Left renal pelvis (tissue), 4 donors: ENCODE data around the gene SLC25A34. TPM values are rescaled to one million over a fixed set of nuclear protein-coding genes. Genes with fewer than 3 reads are reported as not detected.

Experiments
- DNase-seq, 4 donors: peaks; one replicate each; pipeline ENCODE4 v3.0.0-alpha.2; 2013; ENCODE audit warnings: low read depth in 4 of 4, low spot score in 3 of 4
- polyA plus RNA-seq, 4 donors: library from polyadenylated mRNA; unstranded; fragments of 120-200 nt; gene quantifications; one replicate each; pipeline ENCODE4 v1.2.1, GENCODE V29; 2013; ENCODE audit not compliant: insufficient read length in 4 of 4

The SLC25A34 gene
- polyA plus RNA-seq, 4 donors = 1.3 to 4.7 (median 2.5) TPM

DNA sequence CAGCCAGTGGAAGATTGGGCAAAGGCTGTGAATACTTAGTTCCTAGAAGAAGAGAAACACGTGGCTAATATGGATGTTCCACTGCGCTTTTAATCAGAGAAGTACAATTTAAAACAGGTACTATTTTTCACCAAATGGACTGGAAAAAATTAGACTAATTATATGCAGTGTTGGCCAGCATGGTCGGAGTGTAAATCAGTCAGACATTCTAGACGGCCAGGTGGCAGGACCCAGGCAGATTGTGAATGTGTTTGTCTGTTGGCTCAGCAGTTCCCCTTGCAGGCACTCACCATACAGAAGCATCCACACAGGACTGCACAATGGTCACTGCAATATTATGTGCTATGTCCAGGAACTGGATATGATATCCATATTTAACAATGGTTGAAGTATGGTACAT, 23.9 kb upstream of the SLC25A34 start:
- no peak for DNase-seq

DNA sequence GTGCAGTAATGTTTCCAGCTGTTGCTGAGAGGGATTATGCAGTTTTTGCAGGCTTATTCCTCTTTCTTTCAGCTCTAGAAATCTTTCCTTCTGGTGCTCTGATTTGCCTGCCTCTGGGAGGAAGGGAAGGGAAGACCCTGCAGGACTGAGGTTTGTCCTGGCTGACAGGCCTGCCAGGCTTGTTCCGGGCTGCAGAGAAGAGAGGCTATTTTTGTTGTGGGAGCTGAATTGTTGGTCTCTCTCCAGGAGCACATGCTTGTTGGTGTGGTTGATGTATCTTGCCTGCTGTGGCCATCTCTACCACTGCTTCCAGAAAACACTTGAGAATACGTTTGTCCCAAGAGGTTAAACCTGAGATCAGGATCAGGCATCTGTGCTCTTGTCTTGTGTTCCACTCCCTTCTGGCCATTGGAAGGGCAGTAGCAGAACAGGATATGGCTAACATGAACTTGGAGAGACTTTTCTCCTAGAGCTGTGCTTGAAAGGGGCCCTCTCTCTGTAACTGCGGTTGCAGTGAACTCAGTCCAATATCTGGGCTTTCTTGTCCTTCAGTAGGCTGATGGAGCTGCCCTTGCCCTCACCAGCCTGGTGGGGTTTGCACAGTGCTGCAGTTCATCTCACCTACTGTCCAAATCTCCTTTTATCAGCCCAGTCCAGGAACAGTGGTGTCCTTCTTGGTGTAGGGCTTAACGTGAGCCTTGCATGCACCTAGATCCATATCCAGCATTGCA, 21.5 kb upstream of the SLC25A34 start:
- DNase-seq = no peak

DNA sequence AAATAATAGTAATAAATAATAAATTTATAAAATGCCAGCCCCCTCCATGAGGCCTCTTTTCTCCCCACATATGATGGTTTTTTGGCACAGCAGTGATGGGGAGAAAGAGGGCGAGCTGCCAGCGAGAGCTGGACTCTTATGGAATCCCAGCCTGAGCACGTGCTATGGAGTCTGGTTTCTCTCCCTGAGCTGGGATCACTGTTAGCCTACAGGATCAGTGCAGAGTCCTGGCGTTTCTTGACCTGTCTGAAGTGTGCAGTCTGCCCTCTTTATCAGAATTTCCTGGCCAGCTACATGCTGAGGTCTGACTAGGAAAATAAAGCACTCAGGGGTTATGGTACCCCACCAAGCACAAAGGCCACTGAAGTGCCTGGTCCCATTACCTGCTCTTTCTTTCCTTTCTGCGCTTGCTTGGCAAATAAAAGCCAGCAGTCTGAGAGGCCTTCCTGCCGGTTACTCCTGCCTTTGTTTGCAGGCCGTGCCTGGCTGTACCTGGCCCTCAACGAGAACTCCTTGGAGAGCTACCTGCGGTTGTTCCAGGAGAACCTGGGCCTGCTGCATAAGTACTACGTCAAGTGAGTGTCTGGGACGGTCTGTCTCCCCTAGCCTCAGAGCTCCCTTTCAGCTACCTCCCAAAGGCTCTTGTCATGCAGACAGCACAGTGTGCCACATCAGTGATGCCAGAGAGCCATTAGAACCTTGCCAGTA, 18.5 kb upstream of the SLC25A34 start:
- no peak for DNase-seq

DNA sequence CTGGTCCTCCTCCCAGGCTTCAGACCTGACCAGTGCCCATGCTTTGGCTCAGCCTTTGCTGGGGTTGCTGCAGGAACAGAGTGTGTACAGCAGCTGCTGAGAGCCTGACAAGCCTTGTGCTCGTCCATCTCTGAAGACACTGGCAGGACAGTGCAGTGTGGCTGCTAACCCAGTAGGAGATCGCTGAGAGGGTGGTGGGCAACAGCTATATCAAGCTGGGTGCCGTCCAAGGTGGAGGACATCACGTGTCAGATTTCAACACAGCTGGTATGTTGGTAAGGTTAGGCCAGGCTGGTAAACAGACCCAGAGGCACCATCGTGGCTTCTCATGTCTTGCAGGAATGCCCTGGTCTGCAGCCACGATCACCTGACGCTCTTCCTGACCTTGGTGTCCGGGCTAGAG, 17.9 kb upstream of the SLC25A34 start:
- no peak for DNase-seq

DNA sequence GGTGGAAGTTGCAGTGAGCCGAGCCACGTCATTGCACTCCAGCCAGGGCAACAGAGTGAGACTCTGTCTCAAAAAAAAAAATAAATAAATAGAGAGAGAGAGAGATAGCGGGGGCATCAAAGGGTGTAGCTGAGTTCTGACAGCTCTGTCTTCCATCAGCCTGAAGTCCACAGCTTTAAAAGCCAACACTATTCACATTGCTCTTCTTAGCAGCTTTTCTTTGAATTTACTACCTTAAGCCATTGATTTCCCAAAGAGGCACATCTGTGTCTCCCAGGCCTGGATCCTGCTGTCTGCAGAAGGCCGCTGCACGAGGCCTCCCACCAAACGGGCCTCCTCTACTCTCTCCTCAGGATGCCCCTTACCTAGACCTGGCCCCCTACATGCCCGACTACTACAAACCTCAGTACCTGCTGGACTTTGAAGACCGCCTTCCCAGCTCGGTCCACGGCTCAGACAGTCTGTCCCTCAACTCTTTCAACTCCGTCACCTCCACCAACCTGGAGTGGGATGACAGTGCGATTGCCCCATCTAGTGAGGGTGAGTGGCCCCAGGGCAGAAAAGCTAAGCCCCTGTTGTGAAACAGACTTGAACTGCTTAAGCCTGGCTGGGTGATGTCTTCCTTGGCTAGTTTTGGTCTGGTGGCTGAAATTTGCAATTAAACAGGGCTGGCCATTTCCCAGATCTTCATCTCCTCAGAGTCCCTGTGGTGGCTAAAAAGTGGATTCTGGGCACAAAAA, 16.5 kb upstream of the SLC25A34 start:
- no peak for DNase-seq

DNA sequence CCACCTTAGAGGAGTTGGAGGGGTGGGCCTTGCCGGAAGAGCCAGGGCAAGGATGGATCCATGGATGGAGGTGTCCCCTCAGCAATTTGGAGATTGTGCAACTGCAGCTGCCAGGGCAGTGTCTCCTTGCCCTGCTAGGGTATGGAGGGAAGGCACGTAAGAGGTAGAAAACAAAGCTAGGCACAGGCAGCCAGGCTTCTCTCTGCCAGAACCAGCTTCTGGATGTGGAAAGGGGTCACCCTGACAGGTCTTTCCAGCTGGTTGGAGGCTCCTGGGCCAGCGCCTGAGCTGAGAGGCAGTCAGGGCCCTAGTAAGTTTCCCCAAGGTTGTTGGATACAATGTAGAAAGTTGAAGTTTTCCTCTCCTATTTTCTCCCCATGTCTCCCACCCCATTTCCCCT, 15.2 kb upstream of the SLC25A34 start:
- no peak for DNase-seq

DNA sequence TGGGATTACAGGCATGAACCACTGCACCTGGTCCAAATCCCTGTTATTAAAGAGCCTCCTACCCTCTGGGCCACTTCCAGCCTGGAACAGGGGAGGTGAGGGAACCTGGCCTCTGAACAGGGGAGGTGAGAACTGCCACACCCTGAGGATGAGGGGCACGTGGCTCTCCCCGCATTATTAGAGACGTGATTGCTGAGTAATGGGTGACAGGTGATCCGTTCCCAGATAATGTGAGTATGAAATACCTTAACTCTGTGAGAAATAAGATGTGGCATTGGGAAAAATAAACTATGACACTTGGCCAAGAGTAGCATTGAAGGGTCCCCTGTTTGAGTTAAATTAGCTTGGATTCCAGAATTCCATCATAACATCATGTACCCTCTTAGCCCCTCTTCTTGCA, 13.6 kb upstream of the SLC25A34 start:
- no peak for DNase-seq

DNA sequence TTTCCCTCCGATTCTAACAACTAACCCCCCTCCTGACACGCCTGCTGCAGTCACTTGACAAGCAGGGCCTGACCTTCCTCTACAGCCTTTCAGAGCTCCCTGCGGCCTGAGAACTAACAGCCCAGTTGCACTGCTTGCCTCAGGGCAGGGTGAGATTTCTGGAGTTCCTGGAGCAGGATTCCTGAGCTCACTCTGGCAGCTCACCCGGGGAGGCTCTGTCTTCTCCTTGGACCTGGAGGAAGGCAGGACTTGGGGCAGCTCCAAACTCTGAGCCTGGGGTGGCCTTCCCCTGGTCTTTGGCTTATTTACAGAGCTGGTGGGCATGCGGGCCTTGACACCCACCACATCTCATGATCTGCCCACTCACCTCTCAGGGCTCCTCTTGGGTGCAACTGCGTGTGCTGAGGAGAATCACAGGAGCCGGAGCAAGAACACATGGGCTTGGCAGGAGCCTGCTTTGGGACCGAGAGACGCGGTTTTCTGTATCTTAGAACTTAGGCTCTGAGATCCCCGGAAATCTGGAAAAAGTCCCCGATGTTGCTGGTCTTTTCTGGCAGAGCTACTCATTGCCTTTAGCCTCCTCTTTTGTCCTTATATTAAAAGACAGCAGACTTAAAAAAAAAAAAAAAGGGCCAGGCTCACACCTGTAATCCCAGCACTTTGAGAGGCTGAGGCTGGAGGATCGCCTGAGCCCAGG, 13.1 kb upstream of the SLC25A34 start:
- DNase-seq = no peak

DNA sequence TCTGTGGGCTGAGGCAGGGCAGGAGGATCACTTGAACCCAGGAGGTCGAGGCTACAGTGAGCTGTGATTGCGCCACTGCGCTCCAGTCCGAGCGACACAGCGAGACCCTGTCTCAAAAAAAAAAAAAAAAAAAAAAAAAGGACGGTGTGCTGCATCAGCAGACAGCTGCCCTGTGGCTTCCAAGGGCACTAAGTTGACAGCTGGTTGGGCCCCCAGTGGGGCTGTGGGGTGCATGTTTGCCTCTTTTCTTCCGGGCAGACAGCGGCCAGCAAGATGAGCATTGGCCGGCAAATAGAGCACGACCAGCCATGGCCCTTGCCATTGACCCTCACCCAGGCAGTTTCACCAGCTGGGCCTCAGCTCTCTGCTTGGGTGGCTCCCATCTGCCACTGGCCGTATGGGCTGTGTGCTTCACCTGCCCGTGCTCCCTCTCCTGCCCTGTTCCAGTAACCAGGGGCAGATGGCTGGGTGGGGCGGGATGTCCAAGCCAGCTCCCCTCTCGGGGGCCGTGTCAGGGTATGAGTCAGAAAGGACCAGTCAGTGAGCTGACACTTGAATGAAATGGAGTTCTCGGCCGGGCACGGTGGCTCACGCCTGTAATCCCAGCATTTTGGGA, 12.3 kb upstream of the SLC25A34 start:
- no peak for DNase-seq

DNA sequence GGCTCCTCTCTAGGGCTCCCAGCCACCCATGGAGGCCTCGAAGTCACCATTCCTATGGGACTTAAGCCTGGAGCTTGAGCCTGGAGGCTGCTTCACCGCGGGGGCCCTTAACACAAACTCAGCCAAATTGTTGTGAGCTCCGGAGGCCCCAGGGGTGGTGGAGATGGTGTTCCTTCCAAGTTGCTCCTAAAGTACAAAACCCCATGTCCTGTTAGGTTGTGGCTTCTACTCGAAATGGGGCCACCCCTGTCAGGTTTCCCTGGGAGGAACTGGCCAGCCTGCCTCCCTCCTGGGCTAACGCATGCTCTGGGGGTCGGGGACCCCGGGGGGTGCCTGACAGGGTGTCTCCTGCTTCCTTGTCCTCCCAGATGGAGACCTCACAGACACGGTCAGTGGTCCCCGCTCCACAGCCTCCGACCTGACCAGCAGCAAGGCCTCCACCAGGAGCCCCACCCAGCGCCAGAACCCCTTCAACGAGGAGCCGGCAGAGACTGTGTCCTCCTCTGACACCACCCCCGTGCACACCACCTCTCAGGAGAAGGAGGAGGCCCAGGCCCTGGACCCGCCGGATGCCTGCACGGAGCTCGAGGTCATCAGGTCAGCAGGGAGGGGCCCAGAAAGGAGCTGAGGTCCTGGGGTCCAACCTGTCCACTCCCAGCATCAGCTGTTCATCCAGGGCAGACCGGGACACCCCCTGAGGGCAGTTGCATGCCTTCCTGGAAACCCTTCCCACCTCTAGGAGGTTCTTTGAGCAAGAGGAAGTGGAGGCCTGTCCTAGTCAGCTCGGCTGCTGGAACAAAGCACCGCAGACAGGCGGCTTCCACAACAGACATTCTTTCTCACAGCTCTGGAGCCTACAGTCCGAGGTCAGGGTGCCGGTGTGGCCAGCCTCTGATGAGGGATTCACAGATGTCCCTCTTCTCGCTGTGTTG, 10.8 kb upstream of the SLC25A34 start:
- no peak for DNase-seq

DNA sequence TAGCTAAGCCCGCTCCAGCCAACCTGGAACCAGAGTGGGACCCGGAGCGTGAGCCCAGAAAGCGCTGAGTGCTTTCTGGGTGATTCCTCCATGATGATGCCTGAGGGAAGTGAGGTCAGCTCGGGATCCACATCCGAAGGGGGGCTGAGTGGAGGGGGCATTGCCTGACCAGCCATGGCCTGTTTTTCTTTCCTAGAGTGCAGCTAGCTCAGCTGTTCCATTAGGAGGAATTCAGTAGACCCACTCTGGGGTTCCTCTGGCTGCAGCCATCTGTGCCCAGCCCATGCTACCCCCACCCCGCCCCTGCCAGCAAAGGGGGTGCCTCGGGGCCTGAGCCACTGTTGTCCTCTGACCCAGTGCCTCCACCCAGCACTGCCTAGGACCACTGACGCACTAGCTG, 9.6 kb upstream of the SLC25A34 start:
- DNase-seq = no peak

DNA sequence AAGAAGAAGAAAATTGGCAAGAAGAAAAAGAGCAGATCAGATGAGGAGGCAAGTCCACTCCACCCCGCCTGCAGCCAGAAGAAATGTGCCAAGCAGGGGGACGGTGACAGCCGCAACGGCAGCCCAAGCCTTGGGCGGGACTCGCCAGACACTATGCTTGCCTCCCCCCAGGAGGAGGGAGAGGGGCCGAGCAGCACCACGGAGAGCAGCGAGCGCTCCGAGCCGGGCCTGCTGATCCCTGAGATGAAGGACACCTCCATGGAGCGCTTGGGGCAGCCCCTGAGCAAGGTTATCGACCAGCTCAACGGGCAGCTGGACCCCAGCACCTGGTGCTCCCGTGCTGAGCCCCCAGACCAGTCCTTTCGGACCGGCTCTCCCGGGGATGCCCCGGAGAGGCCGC, 9.0 kb upstream of the SLC25A34 start:
- no peak for DNase-seq

DNA sequence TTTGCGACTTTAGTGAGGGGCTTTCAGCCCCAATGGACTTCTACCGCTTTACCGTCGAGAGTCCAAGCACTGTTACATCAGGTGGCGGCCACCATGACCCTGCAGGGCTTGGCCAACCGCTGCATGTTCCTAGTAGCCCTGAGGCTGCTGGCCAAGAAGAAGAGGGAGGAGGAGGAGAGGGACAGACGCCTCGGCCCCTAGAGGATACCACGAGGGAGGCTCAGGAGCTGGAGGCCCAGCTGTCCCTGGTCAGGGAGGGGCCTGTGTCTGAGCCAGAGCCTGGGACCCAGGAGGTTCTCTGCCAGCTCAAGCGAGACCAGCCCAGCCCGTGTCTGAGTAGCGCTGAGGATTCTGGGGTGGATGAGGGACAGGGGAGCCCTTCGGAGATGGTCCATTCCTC, 8.6 kb upstream of the SLC25A34 start:
- DNase-seq = no peak

DNA sequence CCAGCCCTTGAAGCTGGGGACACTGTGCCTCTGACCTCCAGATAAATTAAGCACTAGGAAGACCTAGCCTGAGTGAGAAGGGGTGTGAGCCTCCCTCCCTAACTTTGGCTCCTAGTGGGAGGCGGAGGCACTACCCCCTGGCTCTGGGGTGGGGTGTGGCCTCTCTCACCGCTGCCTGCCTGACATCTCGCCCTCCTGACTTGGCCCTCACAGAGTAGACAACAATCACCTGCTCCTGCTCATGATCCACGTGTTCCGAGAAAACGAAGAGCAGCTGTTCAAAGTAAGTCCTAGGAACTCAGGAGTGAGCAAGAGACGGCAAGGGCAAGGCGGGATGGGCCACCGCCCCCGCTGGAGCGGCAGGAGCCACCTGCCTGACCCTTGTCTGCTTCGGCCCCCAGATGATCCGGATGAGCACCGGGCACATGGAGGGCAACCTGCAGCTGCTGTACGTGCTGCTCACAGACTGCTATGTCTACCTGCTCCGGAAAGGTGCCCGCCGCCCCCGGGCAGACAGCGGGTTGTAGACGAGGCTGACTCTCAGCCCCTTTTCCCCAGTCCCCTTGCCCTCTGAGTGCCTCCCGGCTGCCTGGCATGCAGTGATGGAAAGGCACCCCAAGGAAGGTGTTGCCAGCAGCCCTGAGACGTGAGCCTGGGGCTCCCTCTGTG, 8.1 kb upstream of the SLC25A34 start:
- DNase-seq = no peak

DNA sequence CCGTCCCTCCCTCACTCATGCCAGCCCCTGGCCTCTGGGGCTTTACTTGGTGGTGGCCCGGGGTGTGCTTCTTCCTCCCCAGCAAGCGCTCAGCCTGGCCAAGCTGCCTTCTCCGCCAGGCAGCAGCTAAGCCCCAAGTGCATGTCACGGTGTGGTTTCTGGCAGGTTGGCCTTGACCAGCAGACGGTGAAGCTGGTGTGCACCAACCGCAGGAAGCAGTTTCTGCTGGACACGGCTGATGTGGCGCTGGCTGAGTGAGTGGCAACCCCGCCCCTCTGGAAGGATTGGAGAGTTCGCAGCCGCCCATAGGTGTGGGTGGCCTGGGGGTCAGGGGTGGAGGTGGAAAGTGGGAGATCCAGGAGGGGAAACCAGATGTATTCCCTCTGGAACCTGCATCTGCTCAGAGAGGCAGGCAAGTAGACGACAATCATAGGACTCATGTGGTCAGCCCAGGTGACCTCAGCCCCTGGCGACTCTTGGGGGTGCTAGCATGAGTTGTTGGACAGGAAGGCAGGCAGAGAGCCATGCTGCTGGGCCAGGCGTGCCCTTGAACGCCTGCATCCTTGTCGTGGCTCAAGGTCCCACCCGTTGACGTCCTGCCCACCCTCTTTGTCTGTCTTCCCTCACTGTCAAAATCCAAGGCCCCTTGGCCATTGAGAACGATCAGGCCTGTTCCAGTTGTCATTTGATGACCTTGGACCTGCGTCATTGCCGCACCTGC, 7.0 kb upstream of the SLC25A34 start:
- DNase-seq = no peak

DNA sequence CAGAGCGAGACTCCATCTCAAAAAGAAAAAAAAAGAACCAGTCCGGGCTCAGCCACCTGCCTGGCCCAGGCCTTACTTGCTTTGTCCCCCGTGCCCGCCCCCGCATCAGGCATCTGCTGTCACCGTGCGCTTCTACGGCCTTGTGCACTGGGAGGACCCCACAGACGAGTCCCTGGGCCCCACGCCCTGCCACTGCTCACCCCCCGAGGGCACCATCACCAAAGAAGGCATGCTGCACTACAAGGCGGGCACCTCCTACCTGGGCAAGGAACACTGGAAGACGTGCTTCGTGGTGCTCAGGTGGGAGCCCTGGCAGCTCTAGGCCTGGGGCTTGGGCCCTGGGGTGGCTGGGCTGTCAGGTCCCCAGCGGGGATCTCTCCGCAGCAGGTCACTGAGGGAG, 5.6 kb upstream of the SLC25A34 start:
- no peak for DNase-seq

DNA sequence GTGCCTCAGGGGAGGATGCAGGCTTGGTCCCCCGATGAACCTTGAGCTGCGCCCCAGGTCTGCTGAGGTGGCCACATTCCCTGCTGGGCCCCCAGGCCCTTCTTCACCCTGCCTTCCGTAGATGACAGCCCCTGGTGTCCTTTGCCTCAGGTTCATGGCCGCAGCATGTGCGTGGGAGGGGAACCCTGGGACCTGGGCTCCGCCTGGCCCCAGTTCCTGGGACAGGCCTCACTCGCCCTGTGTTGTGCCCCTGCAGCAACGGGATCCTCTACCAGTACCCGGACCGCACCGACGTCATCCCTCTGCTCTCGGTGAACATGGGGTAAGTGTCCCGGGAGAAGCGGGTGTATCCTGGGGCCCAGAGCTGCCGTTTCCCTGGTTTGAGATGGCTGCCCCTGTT, 5.1 kb upstream of the SLC25A34 start:
- DNase-seq = no peak
